ENCODE data around the gene RAC3.

RAC3 gene

GRCh38 chr17:82013341-82013740 is 18.1 kb upstream of the RAC3 start:
- DNase-seq (ENCODE audit: low spot score) = no peak

- DNase-seq (ENCODE audit: low spot score) = no peak
These were observed 17.6 kb upstream of the RAC3 start for GRCh38 chr17:82013772-82014321.

GRCh38 chr17:82014432-82014831 is 17.0 kb upstream of the RAC3 start:
- no peak for DNase-seq (ENCODE audit: low spot score)

GRCh38 chr17:82014971-82015310 is 16.5 kb upstream of the RAC3 start:
- no peak for DNase-seq (ENCODE audit: low spot score)

- no peak for DNase-seq (ENCODE audit: low spot score)
These were observed 16.0 kb upstream of the RAC3 start for GRCh38 chr17:82015311-82015971.

GRCh38 chr17:82016061-82016874 is 15.2 kb upstream of the RAC3 start:
- no peak for DNase-seq (ENCODE audit: low spot score)

- no peak for DNase-seq (ENCODE audit: low spot score)
These were observed 14.5 kb upstream of the RAC3 start for GRCh38 chr17:82016875-82017459.

- DNase-seq (ENCODE audit: low spot score) = no peak
These were observed 13.8 kb upstream of the RAC3 start for GRCh38 chr17:82017612-82018151.

- DNase-seq (ENCODE audit: low spot score) = no peak
These were observed 13.1 kb upstream of the RAC3 start for GRCh38 chr17:82018152-82018988.

GRCh38 chr17:82018989-82019689 is 12.3 kb upstream of the RAC3 start:
- DNase-seq (ENCODE audit: low spot score) = no peak

- peak; percentile 54 for DNase-seq (ENCODE audit: low spot score)
These were observed 11.5 kb upstream of the RAC3 start for GRCh38 chr17:82019690-82020571.

- DNase-seq (ENCODE audit: low spot score) = no peak
These were observed 10.8 kb upstream of the RAC3 start for GRCh38 chr17:82020572-82021106.

- peak; percentile 53 for DNase-seq (ENCODE audit: low spot score)
These were observed 10.2 kb upstream of the RAC3 start for GRCh38 chr17:82021107-82021899.

GRCh38 chr17:82021900-82022309 is 9.6 kb upstream of the RAC3 start:
- DNase-seq (ENCODE audit: low spot score) = no peak

- no peak for DNase-seq (ENCODE audit: low spot score)
These were observed 9.0 kb upstream of the RAC3 start, which contains the start of gene CENPX for GRCh38 chr17:82022310-82022980. Gene CENPX (minus strand): TSS chr17:82022878. CDS start chr17:82022861, 17 bp downstream.

GRCh38 chr17:82022981-82023446 is 8.5 kb upstream of the RAC3 start, which contains the start of gene LRRC45:
Gene LRRC45 (plus strand): TSS chr17:82023305. CDS start chr17:82023644, 339 bp downstream.
- DNase-seq (ENCODE audit: low spot score) = peak; percentile 100

- DNase-seq (ENCODE audit: low spot score) = no peak
These were observed 7.8 kb upstream of the RAC3 start for GRCh38 chr17:82023447-82024241.
